HEK293 (cell line): Measurements from ENCODE around the gene CTDNEP1.

Source experiments
- CTCF ChIA-PET: fragments of 350-600 bp; formaldehyde crosslinking; extraction: SDS; loops from one replicate; lab custom pipeline; 2021; ENCODE audit warnings: antibody characterized with exemption; lab: Yijun Ruan, JAX
- POLR2A ChIA-PET: fragments of 300-600 bp; formaldehyde crosslinking; extraction: SDS; loops from one replicate; lab custom pipeline; 2020; ENCODE audit warnings: antibody characterized with exemption, inconsistent platforms; lab: Yijun Ruan, JAX
- H3K27ac ChIP-seq: fragments of 200-500 bp; sonication (Bioruptor generic); 2 replicates; pipeline ENCODE4 v1.5.1; 2014; ENCODE audit warnings: low read depth, low read length, control low read depth, inconsistent platforms; ENCODE audit errors: extremely low read depth
- H3K36me3 ChIP-seq, 2 experiments: fragments of 200-500 bp in 1 of 2; sonication (Bioruptor generic) in 1 of 2; 1 replicate in 1 of 2; 2 replicates in 1 of 2; pipeline ENCODE4 v1.5.1; 2014 to 2017; ENCODE audit warnings: inconsistent platforms in 2 of 2, low read length in 2 of 2; ENCODE audit not compliant: control insufficient read depth in 2 of 2, insufficient read depth in 1 of 2
- H3K4me1 ChIP-seq: fragments of 200-500 bp; sonication (Bioruptor generic); 2 replicates; pipeline ENCODE4 v1.5.1; 2014; ENCODE audit warnings: mild to moderate bottlenecking, low read length, inconsistent platforms; ENCODE audit not compliant: control insufficient read depth, insufficient read depth
- H3K4me3 ChIP-seq: 2 replicates; pipeline ENCODE4 v1.5.1; 2011; ENCODE audit warnings: low read depth, mild to moderate bottlenecking, control low read depth, low read length, moderate library complexity
- H3K9me3 ChIP-seq: fragments of 200-500 bp; sonication (Bioruptor generic); 2 replicates; pipeline ENCODE4 v1.5.1; 2014; ENCODE audit warnings: low read depth, low read length, inconsistent platforms; ENCODE audit not compliant: control insufficient read depth, insufficient read depth
- EGR2 ChIP-seq: fragments of 450-650 bp; formaldehyde crosslinking; IDR thresholded peaks from 2 replicates; pipeline ENCODE4 v1.5.1; 2016; ENCODE audit warnings: low read depth, missing biosample characterization, missing genetic modification characterization
- KLF1 ChIP-seq: fragments of 450-650 bp; formaldehyde crosslinking; IDR thresholded peaks from 2 replicates; pipeline ENCODE4 v1.5.1; 2016; ENCODE audit warnings: missing biosample characterization, missing genetic modification characterization
- KLF16 ChIP-seq: fragments of 450-650 bp; formaldehyde crosslinking; IDR thresholded peaks from 2 replicates; pipeline ENCODE4 v1.5.1; 2017; ENCODE audit warnings: missing biosample characterization, missing genetic modification characterization
- MEIS1 ChIP-seq: sonication (generic); formaldehyde crosslinking; IDR thresholded peaks from 2 replicates; pipeline ENCODE4 v1.8.1; 2022; ENCODE audit warnings: missing genetic modification reagents, mild to moderate bottlenecking, borderline replicate concordance
- PRDM6 ChIP-seq: fragments of 450-650 bp; formaldehyde crosslinking; IDR thresholded peaks from 2 replicates; pipeline ENCODE4 v1.5.1; 2017; ENCODE audit warnings: missing biosample characterization, missing genetic modification characterization
- SCRT1 ChIP-seq: fragments of 450-650 bp; formaldehyde crosslinking; IDR thresholded peaks from 2 replicates; pipeline ENCODE4 v1.5.1; 2016; ENCODE audit warnings: missing biosample characterization, missing genetic modification characterization, borderline replicate concordance
- SCRT2 ChIP-seq: fragments of 450-650 bp; formaldehyde crosslinking; IDR thresholded peaks from 2 replicates; pipeline ENCODE4 v1.5.1; 2016; ENCODE audit warnings: missing biosample characterization, missing genetic modification characterization
- SP2 ChIP-seq: fragments of 450-650 bp; formaldehyde crosslinking; IDR thresholded peaks from 2 replicates; pipeline ENCODE4 v1.5.1; 2016; ENCODE audit warnings: missing biosample characterization, missing genetic modification characterization
- SP7 ChIP-seq: fragments of 450-650 bp; formaldehyde crosslinking; IDR thresholded peaks from 2 replicates; pipeline ENCODE4 v1.5.1; 2016; ENCODE audit warnings: missing biosample characterization, missing genetic modification characterization
- YY1 ChIP-seq: fragments of 450-650 bp; formaldehyde crosslinking; IDR thresholded peaks from 2 replicates; pipeline ENCODE4 v1.5.1; 2018; ENCODE audit warnings: missing biosample characterization, missing genetic modification characterization
- ZBTB17 ChIP-seq: fragments of 450-650 bp; formaldehyde crosslinking; IDR thresholded peaks from 2 replicates; pipeline ENCODE4 v1.5.1; 2016; ENCODE audit warnings: missing biosample characterization, missing genetic modification characterization
- ZBTB20 ChIP-seq: fragments of 450-650 bp; formaldehyde crosslinking; IDR thresholded peaks from 2 replicates; pipeline ENCODE4 v1.5.1; 2016; ENCODE audit warnings: missing biosample characterization, missing genetic modification characterization
- ZBTB48 ChIP-seq: fragments of 450-650 bp; formaldehyde crosslinking; IDR thresholded peaks from 2 replicates; pipeline ENCODE4 v1.5.1; 2016; ENCODE audit warnings: missing biosample characterization, missing genetic modification characterization
- ZNF132 ChIP-seq: fragments of 450-650 bp; formaldehyde crosslinking; IDR thresholded peaks from 2 replicates; pipeline ENCODE4 v1.5.1; 2017; ENCODE audit warnings: missing biosample characterization, missing genetic modification characterization, borderline replicate concordance
- ZNF19 ChIP-seq: fragments of 450-650 bp; formaldehyde crosslinking; IDR thresholded peaks from 2 replicates; pipeline ENCODE4; 2016; ENCODE audit warnings: missing biosample characterization, missing genetic modification characterization, low read depth
- ZNF214 ChIP-seq: fragments of 450-650 bp; formaldehyde crosslinking; IDR thresholded peaks from 2 replicates; pipeline ENCODE4 v1.5.1; 2017; ENCODE audit warnings: missing biosample characterization, mild to moderate bottlenecking, missing genetic modification characterization, borderline replicate concordance
- ZNF394 ChIP-seq: fragments of 450-650 bp; formaldehyde crosslinking; IDR thresholded peaks from 2 replicates; pipeline ENCODE4 v1.5.1; 2016; ENCODE audit warnings: missing biosample characterization, missing genetic modification characterization, mild to moderate bottlenecking, moderate library complexity, borderline replicate concordance
- ZNF513 ChIP-seq: fragments of 450-650 bp; IDR thresholded peaks from 2 replicates; pipeline ENCODE4 v1.5.1; 2018; ENCODE audit warnings: missing biosample characterization, missing genetic modification characterization
- ZNF544 ChIP-seq: fragments of 450-650 bp; formaldehyde crosslinking; IDR thresholded peaks from 2 replicates; pipeline ENCODE4 v1.5.0; 2017; ENCODE audit warnings: missing biosample characterization, missing genetic modification characterization
- ZNF549 ChIP-seq: fragments of 450-650 bp; IDR thresholded peaks from 2 replicates; pipeline ENCODE4 v1.5.1; 2018; ENCODE audit warnings: missing biosample characterization, missing genetic modification characterization, mild to moderate bottlenecking, inconsistent platforms, moderate library complexity
- ZNF596 ChIP-seq: fragments of 450-650 bp; IDR thresholded peaks from 2 replicates; pipeline ENCODE4 v1.5.0; 2018; ENCODE audit warnings: missing biosample characterization, mild to moderate bottlenecking, missing genetic modification characterization, moderate library complexity
- ZNF664 ChIP-seq: fragments of 450-650 bp; formaldehyde crosslinking; IDR thresholded peaks from 2 replicates; pipeline ENCODE4 v1.5.1; 2016; ENCODE audit warnings: missing biosample characterization, missing genetic modification characterization
- ZNF76 ChIP-seq: fragments of 450-650 bp; formaldehyde crosslinking; IDR thresholded peaks from 2 replicates; pipeline ENCODE4; 2016; ENCODE audit warnings: low read depth, missing biosample characterization, missing genetic modification characterization, borderline replicate concordance
- ZNF791 ChIP-seq: fragments of 450-650 bp; formaldehyde crosslinking; IDR thresholded peaks from 2 replicates; pipeline ENCODE4 v1.5.1; 2016; ENCODE audit warnings: missing biosample characterization, missing genetic modification characterization
- ZSCAN4 ChIP-seq: fragments of 450-650 bp; formaldehyde crosslinking; IDR thresholded peaks from 2 replicates; pipeline ENCODE4 v1.5.1; 2017; ENCODE audit warnings: missing biosample characterization, missing genetic modification characterization
- TF ChIP-seq, protein P1 (sequence below): fragments of 450-650 bp; formaldehyde crosslinking; IDR thresholded peaks from 2 replicates; pipeline ENCODE4 v1.5.1; 2016; ENCODE audit warnings: missing biosample characterization, missing genetic modification characterization
- TF ChIP-seq, protein P2 (sequence below): fragments of 450-650 bp; formaldehyde crosslinking; conservative IDR thresholded peaks from 2 replicates; pipeline ENCODE4 v1.5.1; 2016; ENCODE audit warnings: low read depth, missing biosample characterization, missing genetic modification characterization

Gene CTDNEP1

GRCh38 chr17:7250695-7251627 lies 573 bp downstream of the CTDNEP1 start:
- Histone ChIP-seq H3K9me3 (no peaks in the 10 kb centered on the region), H3K4me3 (peak overlapping the region; percentile 75), H3K4me1 (peaks cover 13% of the 10 kb centered on the region; the same call in 1 of the 2 replicates), H3K36me3 (peaks cover 38 to 51% of the 10 kb centered on the region in 2 experiments), H3K27ac (peak overlapping the region; percentile 92)
- POLR2A ChIA-PET: interaction anchor here (0.6 to 2.0 kb wide), 8 partner anchors 10 to 79 kb away, joined by 3 to 33 read pairs (median 6); partner anchors contain the start of genes ACADVL, DLG4, DVL2 and GABARAP
- CTCF ChIA-PET: interaction anchor here (0.6 to 1.6 kb wide), 5 partner anchors 15 to 844 kb away, joined by 3 to 6 read pairs (median 4); partner anchors contain the start of gene SLC2A4
- TF ChIP-seq ZSCAN4 (tag by site-specific recombination) (no peak), ZNF76 (tag by site-specific recombination) (peak; percentile 49; the same call in 1 of the 2 replicates), YY1 (tag by site-specific recombination) (no peak), ZBTB48 (peak; percentile 22; the same call in 1 of the 2 replicates), ZNF544 (tag by site-specific recombination) (no peak), PRDM6 (tag by site-specific recombination) (no peak), ZNF214 (tag by site-specific recombination) (no peak), ZNF791 (tag by site-specific recombination) (no peak), ZNF664 (tag by site-specific recombination) (no peak), ZNF513 (tag by site-specific recombination) (no peak), KLF16 (no peak), MEIS1 (no peak), ZNF19 (tag by site-specific recombination) (no peak), KLF1 (tag by site-specific recombination) (0 out of 2 replicates have a peak, but pooled peaks have one; percentile 28), ZNF132 (tag by site-specific recombination) (no peak), SCRT2 (tag by site-specific recombination) (peak; percentile 94), ZNF549 (tag by site-specific recombination) (no peak), ZNF394 (tag by site-specific recombination) (no peak), SP2 (peak; percentile 43; the same call in 1 of the 2 replicates), SCRT1 (tag by site-specific recombination) (peak; percentile 50; the same call in 1 of the 2 replicates), ZBTB17 (0 out of 2 replicates have a peak, but pooled peaks have one; percentile 10), ZBTB20 (tag by site-specific recombination) (peak; percentile 49; the same call in 1 of the 2 replicates), SP7 (tag by site-specific recombination) (no peak), EGR2 (tag by site-specific recombination) (0 out of 2 replicates have a peak, but pooled peaks have one; percentile 37), ZNF596 (tag by site-specific recombination) (0 out of 2 replicates have a peak, but pooled peaks have one; percentile 15)
- TF ChIP-seq, protein P1, sequence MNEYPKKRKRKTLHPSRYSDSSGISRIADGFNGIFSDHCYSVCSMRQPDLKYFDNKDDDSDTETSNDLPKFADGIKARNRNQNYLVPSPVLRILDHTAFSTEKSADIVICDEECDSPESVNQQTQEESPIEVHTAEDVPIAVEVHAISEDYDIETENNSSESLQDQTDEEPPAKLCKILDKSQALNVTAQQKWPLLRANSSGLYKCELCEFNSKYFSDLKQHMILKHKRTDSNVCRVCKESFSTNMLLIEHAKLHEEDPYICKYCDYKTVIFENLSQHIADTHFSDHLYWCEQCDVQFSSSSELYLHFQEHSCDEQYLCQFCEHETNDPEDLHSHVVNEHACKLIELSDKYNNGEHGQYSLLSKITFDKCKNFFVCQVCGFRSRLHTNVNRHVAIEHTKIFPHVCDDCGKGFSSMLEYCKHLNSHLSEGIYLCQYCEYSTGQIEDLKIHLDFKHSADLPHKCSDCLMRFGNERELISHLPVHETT: no peak
- TF ChIP-seq, protein P2, sequence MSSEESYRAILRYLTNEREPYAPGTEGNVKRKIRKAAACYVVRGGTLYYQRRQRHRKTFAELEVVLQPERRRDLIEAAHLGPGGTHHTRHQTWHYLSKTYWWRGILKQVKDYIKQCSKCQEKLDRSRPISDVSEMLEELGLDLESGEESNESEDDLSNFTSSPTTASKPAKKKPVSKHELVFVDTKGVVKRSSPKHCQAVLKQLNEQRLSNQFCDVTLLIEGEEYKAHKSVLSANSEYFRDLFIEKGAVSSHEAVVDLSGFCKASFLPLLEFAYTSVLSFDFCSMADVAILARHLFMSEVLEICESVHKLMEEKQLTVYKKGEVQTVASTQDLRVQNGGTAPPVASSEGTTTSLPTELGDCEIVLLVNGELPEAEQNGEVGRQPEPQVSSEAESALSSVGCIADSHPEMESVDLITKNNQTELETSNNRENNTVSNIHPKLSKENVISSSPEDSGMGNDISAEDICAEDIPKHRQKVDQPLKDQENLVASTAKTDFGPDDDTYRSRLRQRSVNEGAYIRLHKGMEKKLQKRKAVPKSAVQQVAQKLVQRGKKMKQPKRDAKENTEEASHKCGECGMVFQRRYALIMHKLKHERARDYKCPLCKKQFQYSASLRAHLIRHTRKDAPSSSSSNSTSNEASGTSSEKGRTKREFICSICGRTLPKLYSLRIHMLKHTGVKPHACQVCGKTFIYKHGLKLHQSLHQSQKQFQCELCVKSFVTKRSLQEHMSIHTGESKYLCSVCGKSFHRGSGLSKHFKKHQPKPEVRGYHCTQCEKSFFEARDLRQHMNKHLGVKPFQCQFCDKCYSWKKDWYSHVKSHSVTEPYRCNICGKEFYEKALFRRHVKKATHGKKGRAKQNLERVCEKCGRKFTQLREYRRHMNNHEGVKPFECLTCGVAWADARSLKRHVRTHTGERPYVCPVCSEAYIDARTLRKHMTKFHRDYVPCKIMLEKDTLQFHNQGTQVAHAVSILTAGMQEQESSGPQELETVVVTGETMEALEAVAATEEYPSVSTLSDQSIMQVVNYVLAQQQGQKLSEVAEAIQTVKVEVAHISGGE: 0 out of 2 replicates have a peak, but pooled peaks have one; percentile 27
